RWPE2 (cell line): ENCODE data around the gene GRIN1.
A peak's percentile ranks its signal among the peaks of the same experiment; 100 is the strongest.

ENCODE experiments used
- ATAC-seq: fragments of 200-7000 bp; cut with Tn5 transposase; 3 replicates; pipeline ENCODE4 v1.9.1; 2021; ENCODE audit warnings: low read depth
- DNase-seq: peaks from one replicate; pipeline ENCODE4 v3.0.0-alpha.2; 2020; ENCODE audit warnings: low spot score
- H3K27ac ChIP-seq: fragments of 450-650 bp; 2 replicates; pipeline ENCODE4 v1.5.1; 2017; ENCODE audit warnings: mild to moderate bottlenecking; ENCODE audit not compliant: poor library complexity, severe bottlenecking
- H3K27me3 ChIP-seq: fragments of 250-450 bp; sonication (Bioruptor Pico); 2 replicates; pipeline ENCODE4 v1.5.1; 2021; ENCODE audit warnings: mild to moderate bottlenecking, moderate library complexity; ENCODE audit not compliant: insufficient read depth, poor library complexity, severe bottlenecking
- H3K36me3 ChIP-seq: fragments of 250-450 bp; sonication (Bioruptor Pico); 2 replicates; pipeline ENCODE4 v1.5.1; 2020; ENCODE audit warnings: low read depth, mild to moderate bottlenecking, moderate library complexity
- H3K4me1 ChIP-seq: fragments of 250-450 bp; sonication (Bioruptor Pico); 2 replicates; pipeline ENCODE4 v1.5.1; 2021; ENCODE audit warnings: mild to moderate bottlenecking, moderate library complexity; ENCODE audit not compliant: insufficient read depth, poor library complexity, severe bottlenecking
- H3K4me3 ChIP-seq: fragments of 250-450 bp; sonication (Bioruptor Pico); 2 replicates; pipeline ENCODE4 v1.5.1; 2021; ENCODE audit warnings: mild to moderate bottlenecking, moderate library complexity; ENCODE audit not compliant: severe bottlenecking
- H3K9me3 ChIP-seq: fragments of 250-450 bp; sonication (Bioruptor Pico); 2 replicates; pipeline ENCODE4 v1.5.1; 2021; ENCODE audit warnings: mild to moderate bottlenecking, moderate library complexity; ENCODE audit not compliant: severe bottlenecking
- TF ChIP-seq, protein P1 (sequence below): fragments of 450-650 bp; IDR thresholded peaks from one replicate; pipeline ENCODE4 v1.5.1; 2017; ENCODE audit warnings: mild to moderate bottlenecking, moderate library complexity; ENCODE audit not compliant: poor library complexity, severe bottlenecking

GRIN1 gene

GRCh38 chr9:137217276-137218211 is 78.6 kb downstream of the GRIN1 start:
- H3K9me3 ChIP-seq = no peaks in the 10 kb centered on the region
- ATAC-seq (peak; percentile 74), DNase-seq (no peak)
- no peaks in the 10 kb centered on the region for H3K27me3 ChIP-seq
- TF ChIP-seq, protein P1, sequence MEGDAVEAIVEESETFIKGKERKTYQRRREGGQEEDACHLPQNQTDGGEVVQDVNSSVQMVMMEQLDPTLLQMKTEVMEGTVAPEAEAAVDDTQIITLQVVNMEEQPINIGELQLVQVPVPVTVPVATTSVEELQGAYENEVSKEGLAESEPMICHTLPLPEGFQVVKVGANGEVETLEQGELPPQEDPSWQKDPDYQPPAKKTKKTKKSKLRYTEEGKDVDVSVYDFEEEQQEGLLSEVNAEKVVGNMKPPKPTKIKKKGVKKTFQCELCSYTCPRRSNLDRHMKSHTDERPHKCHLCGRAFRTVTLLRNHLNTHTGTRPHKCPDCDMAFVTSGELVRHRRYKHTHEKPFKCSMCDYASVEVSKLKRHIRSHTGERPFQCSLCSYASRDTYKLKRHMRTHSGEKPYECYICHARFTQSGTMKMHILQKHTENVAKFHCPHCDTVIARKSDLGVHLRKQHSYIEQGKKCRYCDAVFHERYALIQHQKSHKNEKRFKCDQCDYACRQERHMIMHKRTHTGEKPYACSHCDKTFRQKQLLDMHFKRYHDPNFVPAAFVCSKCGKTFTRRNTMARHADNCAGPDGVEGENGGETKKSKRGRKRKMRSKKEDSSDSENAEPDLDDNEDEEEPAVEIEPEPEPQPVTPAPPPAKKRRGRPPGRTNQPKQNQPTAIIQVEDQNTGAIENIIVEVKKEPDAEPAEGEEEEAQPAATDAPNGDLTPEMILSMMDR = no peak
- H3K27ac ChIP-seq = peak overlapping the region; percentile 42
- peak overlapping the region; percentile 22 for H3K4me3 ChIP-seq
- peaks cover 5% of the 10 kb centered on the region for H3K4me1 ChIP-seq
- H3K36me3 ChIP-seq = 0 out of 2 replicates have a peak, but pooled peaks cover 2% of the 10 kb centered on the region

- H3K9me3 ChIP-seq = no peaks in the 10 kb centered on the region
- DNase-seq (no peak), ATAC-seq (no peak)
- no peaks in the 10 kb centered on the region for H3K27me3 ChIP-seq
- peaks cover 5% of the 10 kb centered on the region for H3K4me1 ChIP-seq
- TF ChIP-seq, protein P1 = no peak
- no peak overlapping the region for H3K4me3 ChIP-seq
- H3K27ac ChIP-seq = peak overlapping the region; percentile 42
- H3K36me3 ChIP-seq = 0 out of 2 replicates have a peak, but pooled peaks cover 2% of the 10 kb centered on the region
Observed at GRCh38 chr9:137218212-137218753, 79.3 kb downstream of the GRIN1 start.
